H1 (cell line): ENCODE results near the gene GUCA2B. TPM values are rescaled to one million over a fixed set of nuclear protein-coding genes. Genes with fewer than 3 reads are reported as not detected.

Experiments
- BRCA1 ChIP-seq: IDR thresholded peaks from 2 replicates; pipeline ENCODE4 v1.6.1; 2012; ENCODE audit warnings: low read depth, low read length, improper control_type of control experiment
- CBX5 ChIP-seq: fragments of 300-800, 300-1000 bp; sonication (generic); IDR thresholded peaks from 2 replicates; pipeline ENCODE4 v1.7.1; 2016; ENCODE audit warnings: antibody characterized with exemption, low read length, low read depth
- CEBPB ChIP-seq: IDR thresholded peaks from 2 replicates; pipeline ENCODE4 v1.6.1; 2012; ENCODE audit warnings: low read depth, low read length
- CHD7 ChIP-seq: fragments of 300-600 bp; sonication (generic); IDR thresholded peaks from 2 replicates; pipeline ENCODE4 v1.7.1; 2012; ENCODE audit warnings: low read length, moderate library complexity, mild to moderate bottlenecking, inconsistent platforms; ENCODE audit not compliant: insufficient replicate concordance
- CREB1 ChIP-seq: IDR thresholded peaks from 2 replicates; pipeline ENCODE4 v1.6.1; 2012; ENCODE audit warnings: inconsistent platforms
- KDM1A ChIP-seq: fragments of 200-600, 300-600 bp; sonication (generic); IDR thresholded peaks from 2 replicates; pipeline ENCODE4 v1.7.1; 2016; ENCODE audit warnings: mild to moderate bottlenecking, low read length, borderline replicate concordance
- KDM5A ChIP-seq: fragments of 200-600 bp; IDR thresholded peaks from 2 replicates; pipeline ENCODE4 v1.7.1; 2012; ENCODE audit warnings: mild to moderate bottlenecking, low read length, inconsistent platforms, mixed read lengths
- MAX ChIP-seq: IDR thresholded peaks from 2 replicates; pipeline ENCODE4 v1.6.1; 2012; ENCODE audit warnings: inconsistent platforms
- RBBP5 ChIP-seq: IDR thresholded peaks from 2 replicates; pipeline ENCODE4 v1.7.1; 2012; ENCODE audit warnings: low read depth, mild to moderate bottlenecking, inconsistent platforms, low read length, moderate library complexity, borderline replicate concordance
- RNF2 ChIP-seq: fragments of 200-900, 300-1000 bp; sonication (generic); IDR thresholded peaks from 2 replicates; pipeline ENCODE4 v1.7.1; 2016; ENCODE audit warnings: borderline replicate concordance, low read depth, mild to moderate bottlenecking, antibody characterized with exemption, low read length; ENCODE audit not compliant: poor library complexity, severe bottlenecking; ENCODE audit errors: missing control alignments
- SRF ChIP-seq: IDR thresholded peaks from 2 replicates; pipeline ENCODE4 v1.6.1; 2011; ENCODE audit warnings: mild to moderate bottlenecking, low read depth, low read length, moderate library complexity
- TAF7 ChIP-seq: optimal IDR thresholded peaks from 2 replicates; pipeline ENCODE3; 2011; ENCODE audit warnings: low read depth, mild to moderate bottlenecking, inconsistent platforms, low read length, moderate library complexity, borderline replicate concordance
- TBP ChIP-seq: IDR thresholded peaks from 2 replicates; pipeline ENCODE4 v1.6.1; 2011; ENCODE audit warnings: low read depth, low read length, improper control_type of control experiment
- polyA plus RNA-seq, 7 experiments: library from polyadenylated mRNA; depleted of rRNA in 3 of 7; stranded (reverse) in 5 of 7; unstranded in 2 of 7; fragments of >200 nt in 5 of 7; fragments of 200-250 nt in 2 of 7; gene quantifications; 1 replicate in 5 of 7; 2 replicates in 1 of 7; 4 replicates in 1 of 7; pipeline versions ENCODE4 v1.2.1 to v1.2.3, GENCODE V29; 2011 to 2013; ENCODE audit warnings: missing spikeins in 2 of 7, mixed read lengths in 2 of 7
- total RNA-seq: library from RNA; stranded (reverse); fragmentation: NEBNext Ultra II Directional; extraction: Animal tissue kit (Norgen Biotek cat#: 25700); gene quantifications from 2 replicates; pipeline ENCODE4 v1.2.1, GENCODE V29; 2021

GUCA2B gene
- total and polyA plus RNA-seq, 2 of the 8 experiments (the other 6 are each of a cell fraction or from before 2014, with no cell fraction given), result not detected

- TF ChIP-seq CHD7 (no peak), CEBPB (no peak), TAF7 (no peak), MAX (no peak), SRF (no peak), RBBP5 (no peak), KDM5A (no peak), BRCA1 (no peak), TBP (no peak), CREB1 (no peak), KDM1A (no peak), RNF2 (no peak), CBX5 (no peak)
Measured at GRCh38 chr1:42145389-42145716, 7.9 kb upstream of the GUCA2B start (continued).
